Cardiac muscle cell (in vitro differentiated cells and primary cell): ENCODE measurements around the gene MYEF2. TPM values are rescaled to one million over a fixed set of nuclear protein-coding genes. Genes with fewer than 3 reads are reported as not detected.

Source experiments
- DNase-seq, 2 donors: peaks; one replicate each; pipeline versions ENCODE4 v3.0.0 to v3.0.0-alpha.2; 2010 to 2017; ENCODE audit warnings: low read depth in 1 of 2, low spot score in 1 of 2
- H3K27ac ChIP-seq: fragments of 200-600 bp; sonication (generic); 2 replicates; pipeline ENCODE4 v1.5.1; 2016
- H3K27me3 ChIP-seq: fragments of 200-600 bp; sonication (generic); 2 replicates; pipeline ENCODE4 v1.6.0; 2016; ENCODE audit warnings: control low read depth
- H3K36me3 ChIP-seq: fragments of 200-600 bp; sonication (generic); 2 replicates; pipeline ENCODE4 v1.5.1; 2016; ENCODE audit warnings: control low read depth
- H3K4me1 ChIP-seq: fragments of 200-600 bp; sonication (generic); 2 replicates; pipeline ENCODE4 v1.8.1; 2017; ENCODE audit warnings: low read depth, mild to moderate bottlenecking, mixed run types
- H3K4me3 ChIP-seq: fragments of 200-600 bp; sonication (generic); 2 replicates; pipeline ENCODE4 v1.5.1; 2016; ENCODE audit warnings: mild to moderate bottlenecking
- H3K9me3 ChIP-seq: fragments of 200-600 bp; sonication (generic); 2 replicates; pipeline ENCODE4 v1.5.1; 2017; ENCODE audit warnings: low read depth, mild to moderate bottlenecking, control low read depth
- CTCF ChIP-seq: IDR thresholded peaks from 2 replicates; pipeline ENCODE4 v1.5.1; 2012; ENCODE audit warnings: low read depth, mild to moderate bottlenecking, low read length
- polyA plus RNA-seq: library from polyadenylated mRNA; unstranded; fragments of >200 nt; fragmentation: Nextera tagmentation; extraction: Ambion mirVana; gene quantifications from 2 replicates; pipeline ENCODE4 v1.2.1, GENCODE V29; 2016
- total RNA-seq: library from RNA; depleted of rRNA; stranded (reverse); fragments of >200 nt; gene quantifications from 2 replicates; pipeline ENCODE4 v1.2.3, GENCODE V29; 2016

Gene MYEF2
- total and polyA plus RNA-seq, 2 experiments from 2014 or later, result 35.5 to 143 TPM

- Histone ChIP-seq H3K4me1 (peaks cover 10% of the 10 kb centered on the region), H3K36me3 (no peaks in the 10 kb centered on the region), H3K9me3 (no peaks in the 10 kb centered on the region), H3K27ac (no peak overlapping the region), H3K4me3 (no peak overlapping the region), H3K27me3 (no peaks in the 10 kb centered on the region)
- no peak for DNase-seq
- no peak for TF ChIP-seq CTCF
These were observed 3.0 kb downstream of the MYEF2 start for GRCh38 chr15:48175126-48175525.

GRCh38 chr15:48170981-48171380, 7.1 kb downstream of the MYEF2 start:
- H3K9me3 ChIP-seq, result no peaks in the 10 kb centered on the region
- H3K36me3 ChIP-seq, result peaks cover 8% of the 10 kb centered on the region
- no peak for DNase-seq
- H3K4me3 ChIP-seq, result no peak overlapping the region
- no peaks in the 10 kb centered on the region for H3K4me1 ChIP-seq
- no peak for TF ChIP-seq CTCF
- H3K27ac ChIP-seq, result no peak overlapping the region
- H3K27me3 ChIP-seq, result no peaks in the 10 kb centered on the region

- no peaks in the 10 kb centered on the region for H3K4me1 ChIP-seq
- H3K27me3 ChIP-seq, result no peaks in the 10 kb centered on the region
- no peak for TF ChIP-seq CTCF
- no peak overlapping the region for H3K4me3 ChIP-seq
- no peaks in the 10 kb centered on the region for H3K9me3 ChIP-seq
- H3K36me3 ChIP-seq, result peaks cover 23% of the 10 kb centered on the region
- DNase-seq, result no peak
- H3K27ac ChIP-seq, result no peak overlapping the region
These were observed 9.5 kb downstream of the MYEF2 start for GRCh38 chr15:48168616-48169015.

- H3K9me3 ChIP-seq, result no peaks in the 10 kb centered on the region
- no peak for TF ChIP-seq CTCF
- H3K4me1 ChIP-seq, result no peaks in the 10 kb centered on the region
- H3K36me3 ChIP-seq, result peaks cover 54% of the 10 kb centered on the region
- DNase-seq, result no peak
- H3K27me3 ChIP-seq, result no peaks in the 10 kb centered on the region
- H3K27ac ChIP-seq, result no peak overlapping the region
- no peak overlapping the region for H3K4me3 ChIP-seq
These were observed 24.6 kb downstream of the MYEF2 start for GRCh38 chr15:48153526-48153925.

- H3K9me3 ChIP-seq, result no peaks in the 10 kb centered on the region
- DNase-seq, result peak in 1 of 2 donors; percentile 47
- H3K4me1 ChIP-seq, result no peaks in the 10 kb centered on the region
- peaks cover 45% of the 10 kb centered on the region for H3K36me3 ChIP-seq
- no peak for TF ChIP-seq CTCF
- H3K4me3 ChIP-seq, result no peak overlapping the region
- H3K27me3 ChIP-seq, result no peaks in the 10 kb centered on the region
- H3K27ac ChIP-seq, result no peak overlapping the region
These were observed 28.2 kb downstream of the MYEF2 start for GRCh38 chr15:48149858-48150257.

- Histone ChIP-seq H3K27ac (no peak overlapping the region), H3K27me3 (no peaks in the 10 kb centered on the region), H3K36me3 (peaks cover 36% of the 10 kb centered on the region), H3K9me3 (no peaks in the 10 kb centered on the region), H3K4me1 (no peaks in the 10 kb centered on the region), H3K4me3 (no peak overlapping the region)
- no peak for DNase-seq
- TF ChIP-seq CTCF, result no peak
These were observed 30.7 kb downstream of the MYEF2 start for GRCh38 chr15:48147358-48147757.
